Measurements from ENCODE around the gene DLGAP1.

DNA sequence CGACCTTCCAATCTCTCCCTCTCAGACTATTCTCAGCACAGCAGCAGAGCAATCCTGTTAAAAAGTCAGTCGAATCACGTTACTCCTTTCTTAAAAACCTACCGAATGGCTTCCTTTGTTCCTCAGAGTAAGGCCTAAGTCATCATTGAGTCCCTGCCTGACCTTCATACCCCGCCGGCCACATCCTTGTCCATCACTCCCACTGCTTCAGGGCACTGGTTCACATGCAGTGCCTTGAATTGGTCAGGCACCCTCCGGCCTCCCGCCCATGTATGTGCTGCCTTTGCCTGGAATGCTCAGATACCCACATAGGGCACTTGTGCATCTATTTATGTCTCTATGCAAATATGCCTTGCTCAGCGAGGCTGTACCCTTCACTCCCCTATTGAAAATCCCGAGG lies 206.4 kb downstream of the DLGAP1 start:
- TF ChIP-seq YY1 (IDR thresholded peaks at IDR 0.05; ENCODE audit: low read depth) = no peak
- no peak for TF ChIP-seq EP300 (IDR thresholded peaks at IDR 0.05; ENCODE audit: borderline replicate concordance)
- no peak for TF ChIP-seq FOXM1 (IDR thresholded peaks at IDR 0.05; ENCODE audit: borderline replicate concordance, low read depth)
- TF ChIP-seq, protein P1, sequence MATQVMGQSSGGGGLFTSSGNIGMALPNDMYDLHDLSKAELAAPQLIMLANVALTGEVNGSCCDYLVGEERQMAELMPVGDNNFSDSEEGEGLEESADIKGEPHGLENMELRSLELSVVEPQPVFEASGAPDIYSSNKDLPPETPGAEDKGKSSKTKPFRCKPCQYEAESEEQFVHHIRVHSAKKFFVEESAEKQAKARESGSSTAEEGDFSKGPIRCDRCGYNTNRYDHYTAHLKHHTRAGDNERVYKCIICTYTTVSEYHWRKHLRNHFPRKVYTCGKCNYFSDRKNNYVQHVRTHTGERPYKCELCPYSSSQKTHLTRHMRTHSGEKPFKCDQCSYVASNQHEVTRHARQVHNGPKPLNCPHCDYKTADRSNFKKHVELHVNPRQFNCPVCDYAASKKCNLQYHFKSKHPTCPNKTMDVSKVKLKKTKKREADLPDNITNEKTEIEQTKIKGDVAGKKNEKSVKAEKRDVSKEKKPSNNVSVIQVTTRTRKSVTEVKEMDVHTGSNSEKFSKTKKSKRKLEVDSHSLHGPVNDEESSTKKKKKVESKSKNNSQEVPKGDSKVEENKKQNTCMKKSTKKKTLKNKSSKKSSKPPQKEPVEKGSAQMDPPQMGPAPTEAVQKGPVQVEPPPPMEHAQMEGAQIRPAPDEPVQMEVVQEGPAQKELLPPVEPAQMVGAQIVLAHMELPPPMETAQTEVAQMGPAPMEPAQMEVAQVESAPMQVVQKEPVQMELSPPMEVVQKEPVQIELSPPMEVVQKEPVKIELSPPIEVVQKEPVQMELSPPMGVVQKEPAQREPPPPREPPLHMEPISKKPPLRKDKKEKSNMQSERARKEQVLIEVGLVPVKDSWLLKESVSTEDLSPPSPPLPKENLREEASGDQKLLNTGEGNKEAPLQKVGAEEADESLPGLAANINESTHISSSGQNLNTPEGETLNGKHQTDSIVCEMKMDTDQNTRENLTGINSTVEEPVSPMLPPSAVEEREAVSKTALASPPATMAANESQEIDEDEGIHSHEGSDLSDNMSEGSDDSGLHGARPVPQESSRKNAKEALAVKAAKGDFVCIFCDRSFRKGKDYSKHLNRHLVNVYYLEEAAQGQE (IDR thresholded peaks at IDR 0.05; ENCODE audit: low read depth) = no peak
- no peak for TF ChIP-seq TAF1 (IDR thresholded peaks at IDR 0.05; ENCODE audit: low read depth)
- TF ChIP-seq, protein P2, sequence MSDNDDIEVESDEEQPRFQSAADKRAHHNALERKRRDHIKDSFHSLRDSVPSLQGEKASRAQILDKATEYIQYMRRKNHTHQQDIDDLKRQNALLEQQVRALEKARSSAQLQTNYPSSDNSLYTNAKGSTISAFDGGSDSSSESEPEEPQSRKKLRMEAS (IDR thresholded peaks at IDR 0.05) = no peak
- TF ChIP-seq TCF12 (IDR thresholded peaks at IDR 0.05; ENCODE audit: low read depth) = no peak
- TF ChIP-seq EGR1 (IDR thresholded peaks at IDR 0.05) = no peak
- no peak for TF ChIP-seq RAD21 (IDR thresholded peaks at IDR 0.05; ENCODE audit: low read depth)

Measured in Ishikawa (cell line).